GM23248 (cell line): ENCODE measurements around the gene CTIF. TPM values are rescaled to one million over a fixed set of nuclear protein-coding genes. Genes with fewer than 3 reads are reported as not detected.

ENCODE experiments used
- DNase-seq: peaks from one replicate; pipeline ENCODE4 v3.0.0-alpha.2; 2015
- H2AFZ ChIP-seq: fragments of 200-600 bp; sonication (generic); 2 replicates; pipeline ENCODE4 v1.6.1; 2016; ENCODE audit warnings: antibody characterized with exemption
- H3F3A ChIP-seq: fragments of 200-600 bp; sonication (generic); 2 replicates; pipeline ENCODE4 v1.6.1; 2016; ENCODE audit warnings: mild to moderate bottlenecking, antibody characterized with exemption, mixed run types; ENCODE audit not compliant: insufficient read depth
- H3K27ac ChIP-seq: fragments of 200-600 bp; sonication (generic); 2 replicates; pipeline ENCODE4 v1.5.1; 2016; ENCODE audit warnings: mild to moderate bottlenecking
- H3K27me3 ChIP-seq: fragments of 200-600 bp; sonication (generic); replicated peaks from 2 replicates; pipeline ENCODE4 v1.6.1; 2016; ENCODE audit warnings: mild to moderate bottlenecking; ENCODE audit not compliant: insufficient read depth
- H3K36me3 ChIP-seq: fragments of 200-600 bp; sonication (generic); 2 replicates; pipeline ENCODE4 v1.6.1; 2016; ENCODE audit warnings: low read depth, mild to moderate bottlenecking
- H3K4me1 ChIP-seq: fragments of 200-600 bp; sonication (generic); 2 replicates; pipeline ENCODE4 v1.6.1; 2016; ENCODE audit warnings: mild to moderate bottlenecking; ENCODE audit not compliant: insufficient read depth
- H3K4me2 ChIP-seq: fragments of 200-600 bp; sonication (generic); one replicate; pipeline ENCODE4 v1.6.1; 2016; ENCODE audit warnings: mild to moderate bottlenecking; ENCODE audit not compliant: unreplicated experiment
- H3K4me3 ChIP-seq: fragments of 200-600 bp; sonication (generic); 2 replicates; pipeline ENCODE4 v1.5.1; 2016; ENCODE audit warnings: mild to moderate bottlenecking
- H3K79me2 ChIP-seq: fragments of 200-600 bp; sonication (generic); 2 replicates; pipeline ENCODE4 v1.6.1; 2016; ENCODE audit warnings: mild to moderate bottlenecking; ENCODE audit not compliant: insufficient read depth
- H3K9ac ChIP-seq: fragments of 200-600 bp; sonication (generic); 2 replicates; pipeline ENCODE4 v1.6.1; 2016; ENCODE audit warnings: mild to moderate bottlenecking
- H3K9me2 ChIP-seq: fragments of 200-600 bp; sonication (generic); 2 replicates; pipeline ENCODE4 v1.6.1; 2016; ENCODE audit warnings: mixed run types, mild to moderate bottlenecking, moderate library complexity; ENCODE audit not compliant: insufficient read depth
- H3K9me3 ChIP-seq: fragments of 200-600 bp; sonication (generic); one replicate; pipeline ENCODE4 v1.6.1; 2017; ENCODE audit warnings: low read depth
- H4K20me1 ChIP-seq: fragments of 200-600 bp; sonication (generic); 2 replicates; pipeline ENCODE4 v1.6.0; 2016; ENCODE audit not compliant: insufficient read depth
- EZH2 ChIP-seq: fragments of 200-600 bp; sonication (generic); IDR thresholded peaks from 2 replicates; pipeline ENCODE4 v1.6.1; 2018; ENCODE audit warnings: antibody characterized with exemption, mild to moderate bottlenecking; ENCODE audit not compliant: insufficient read depth, poor library complexity, severe bottlenecking
- EZH2phosphoT487 ChIP-seq: fragments of 200-600 bp; sonication (generic); IDR thresholded peaks from 2 replicates; pipeline ENCODE4 v1.6.1; 2018; ENCODE audit warnings: antibody characterized with exemption, moderate library complexity, mild to moderate bottlenecking, low read depth; ENCODE audit not compliant: insufficient read depth
- WGBS, 2 experiments: methylation state at CpG; one replicate each; pipeline ENCODE4 v1.1.6; 2015 to 2017; ENCODE audit warnings: low lambda C conversion rate in 2 of 2, low coverage in 1 of 2; ENCODE audit errors: missing lambda C conversion rate in 2 of 2; 5-methylcytosine and 5-hydroxymethylcytosine counted together
- in situ Hi-C: fragments of 300-500 bp; cut with MboI; formaldehyde crosslinking; loops from 2 replicates; pipeline ENCODE4 v1.15.0; 2020
- polyA plus RNA-seq: library from polyadenylated mRNA; unstranded; fragments of >200 nt; fragmentation: Nextera tagmentation; extraction: Ambion mirVana; gene quantifications from 2 replicates; pipeline ENCODE4 v1.2.1, GENCODE V29; 2016
- total RNA-seq: library from RNA; depleted of rRNA; stranded (reverse); fragments of >200 nt; shearing (Covaris generic); gene quantifications from 2 replicates; pipeline ENCODE4 v1.2.3, GENCODE V29; 2014

Gene CTIF
- total and polyA plus RNA-seq, 2 experiments from 2014 or later: 21.5 to 46.8 TPM

DNA sequence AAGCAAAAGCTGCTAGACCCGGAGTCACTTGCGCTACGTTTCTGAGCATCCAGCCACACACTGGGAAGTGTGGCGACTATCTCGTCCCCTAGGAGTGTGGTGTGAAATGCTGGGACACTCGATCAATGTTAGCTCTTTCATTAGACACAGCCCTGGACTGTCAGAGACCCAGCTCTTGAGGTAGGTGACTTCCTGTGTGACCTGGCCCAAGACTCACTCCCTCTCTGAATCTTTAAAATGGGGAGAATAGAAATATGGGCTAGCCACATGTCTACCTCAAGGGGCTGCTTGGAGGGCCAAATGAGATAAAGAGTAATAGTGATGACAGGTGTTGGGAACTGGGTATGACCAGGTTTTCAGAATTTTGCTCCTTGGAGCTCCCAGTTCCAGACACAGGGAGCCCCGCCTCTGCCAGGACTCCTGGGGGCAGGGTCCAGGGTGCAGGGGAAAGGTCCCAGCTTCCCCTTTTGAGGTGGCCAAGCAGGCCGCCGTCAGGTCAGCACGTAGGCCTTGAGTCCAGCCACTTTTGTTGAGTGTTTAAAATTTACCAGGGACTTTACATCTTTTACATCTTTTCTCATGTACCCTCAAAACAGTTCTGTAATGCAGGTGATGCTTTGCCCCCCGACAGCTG lies 36.0 kb downstream of the CTIF start:
- peaks cover 100% of the 10 kb centered on the region for H3K79me2 ChIP-seq
- in situ Hi-C loops: no loop called here
- peaks cover 3% of the 10 kb centered on the region; the same call in 1 of the 2 replicates for H3K36me3 ChIP-seq
- peaks cover 6% of the 10 kb centered on the region; the same call in 1 of the 2 replicates for H3K4me1 ChIP-seq
- no peak overlapping the region for H3K9ac ChIP-seq
- TF ChIP-seq EZH2phosphoT487 (no peak), EZH2 (no peak)
- DNase-seq: no peak
- H3K4me2 ChIP-seq: no peak overlapping the region
- H3K27me3 ChIP-seq: no peaks in the 10 kb centered on the region
- no peaks in the 10 kb centered on the region for H3F3A ChIP-seq
- 84 to 90% methylated on average over 11 of the region's 11 CpGs for WGBS, 2 experiments
- H4K20me1 ChIP-seq: peaks cover 23% of the 10 kb centered on the region; the same call in 1 of the 2 replicates
- H3K9me3 ChIP-seq: no peaks in the 10 kb centered on the region
- H3K9me2 ChIP-seq: no peaks in the 10 kb centered on the region
- no peak overlapping the region for H2AFZ ChIP-seq
- no peak overlapping the region for H3K4me3 ChIP-seq
- no peak overlapping the region for H3K27ac ChIP-seq

DNA sequence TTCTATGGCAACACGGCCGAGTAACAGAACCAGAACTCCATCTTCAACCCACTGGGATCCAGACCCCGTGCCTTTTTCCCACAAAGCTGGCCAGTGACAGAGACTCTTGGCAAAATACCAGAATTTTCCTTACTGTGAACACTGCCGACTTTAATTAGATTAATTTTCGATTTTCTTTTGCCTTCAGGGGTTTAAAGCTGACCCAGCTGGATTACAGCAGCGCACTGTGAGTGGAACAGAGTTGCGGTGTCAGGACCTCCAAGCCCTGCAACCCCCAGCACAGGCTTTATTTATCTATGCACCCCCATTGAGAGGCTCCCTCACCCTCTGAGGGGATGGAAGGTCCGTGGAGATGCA lies 36.4 kb downstream of the CTIF start:
- Histone ChIP-seq H3K9ac (no peak overlapping the region), H3K9me2 (no peaks in the 10 kb centered on the region), H3K4me1 (peaks cover 6% of the 10 kb centered on the region; the same call in 1 of the 2 replicates), H2AFZ (no peak overlapping the region), H3K4me3 (no peak overlapping the region), H3K27me3 (no peaks in the 10 kb centered on the region), H3K4me2 (no peak overlapping the region), H3K36me3 (peaks cover 3% of the 10 kb centered on the region; the same call in 1 of the 2 replicates), H3K27ac (no peak overlapping the region), H3K9me3 (no peaks in the 10 kb centered on the region), H3F3A (no peaks in the 10 kb centered on the region), H4K20me1 (peaks cover 19% of the 10 kb centered on the region; the same call in 1 of the 2 replicates), H3K79me2 (peaks cover 100% of the 10 kb centered on the region)
- no peak for TF ChIP-seq EZH2phosphoT487
- no peak for TF ChIP-seq EZH2
- in situ Hi-C loops: no loop called here
- WGBS, 2 experiments: 55 to 65% methylated on average over 8 of the region's 8 CpGs
- peak; percentile 14 for DNase-seq

- H4K20me1 ChIP-seq: peaks cover 13% of the 10 kb centered on the region; the same call in 1 of the 2 replicates
- peaks cover 11% of the 10 kb centered on the region; the same call in 1 of the 2 replicates for H3K4me1 ChIP-seq
- WGBS, 2 experiments: 88 to 94% methylated on average over 22 to 24 of the region's 24 CpGs
- peaks cover 3% of the 10 kb centered on the region; the same call in 1 of the 2 replicates for H3K36me3 ChIP-seq
- H3K9ac ChIP-seq: no peak overlapping the region
- no peak for TF ChIP-seq EZH2phosphoT487
- TF ChIP-seq EZH2: no peak
- H3K27me3 ChIP-seq: no peaks in the 10 kb centered on the region
- H3K4me3 ChIP-seq: no peak overlapping the region
- no peak overlapping the region for H2AFZ ChIP-seq
- no peaks in the 10 kb centered on the region for H3K9me2 ChIP-seq
- H3F3A ChIP-seq: no peaks in the 10 kb centered on the region
- no peak overlapping the region for H3K27ac ChIP-seq
- no peaks in the 10 kb centered on the region for H3K9me3 ChIP-seq
- in situ Hi-C loops: no loop called here
- no peak for DNase-seq
- peaks cover 100% of the 10 kb centered on the region for H3K79me2 ChIP-seq
- H3K4me2 ChIP-seq: no peak overlapping the region
Measured at GRCh38 chr18:48575658-48576456, 37.0 kb downstream of the CTIF start.

GRCh38 chr18:48576457-48576771 lies 37.6 kb downstream of the CTIF start:
- Histone ChIP-seq H3K27me3 (no peaks in the 10 kb centered on the region), H3K9me3 (no peaks in the 10 kb centered on the region), H3K9me2 (no peaks in the 10 kb centered on the region), H3K4me1 (peaks cover 17% of the 10 kb centered on the region), H3K9ac (no peak overlapping the region), H3F3A (no peaks in the 10 kb centered on the region), H3K36me3 (peaks cover 3% of the 10 kb centered on the region; the same call in 1 of the 2 replicates), H4K20me1 (peaks cover 9% of the 10 kb centered on the region; the same call in 1 of the 2 replicates), H3K27ac (no peak overlapping the region), H3K4me2 (no peak overlapping the region), H2AFZ (no peak overlapping the region), H3K4me3 (no peak overlapping the region), H3K79me2 (peaks cover 100% of the 10 kb centered on the region)
- no peak for DNase-seq
- TF ChIP-seq EZH2 (no peak), EZH2phosphoT487 (no peak)
- in situ Hi-C loops: no loop called here
- 89 to 90% methylated on average over 11 of the region's 11 CpGs for WGBS, 2 experiments
